LNCAP (cell line): Measurements from ENCODE around the gene TTC24.

ENCODE experiments used
- CTCF ChIP-seq: fragments of 450-650 bp; IDR thresholded peaks from 2 replicates; pipeline ENCODE4 v1.5.1; 2017; ENCODE audit warnings: mild to moderate bottlenecking

Gene TTC24

GRCh38 chr1:156549831-156550230 is 29.7 kb upstream of the TTC24 start:
- no peak for TF ChIP-seq CTCF

- TF ChIP-seq CTCF = no peak
Measured at GRCh38 chr1:156550346-156550745, 29.2 kb upstream of the TTC24 start.

GRCh38 chr1:156551066-156551643 is 28.4 kb upstream of the TTC24 start:
- no peak for TF ChIP-seq CTCF

GRCh38 chr1:156551869-156552268 is 27.7 kb upstream of the TTC24 start:
- TF ChIP-seq CTCF = no peak

GRCh38 chr1:156552518-156552917 is 27.0 kb upstream of the TTC24 start:
- TF ChIP-seq CTCF = no peak

GRCh38 chr1:156553860-156554485 is 25.6 kb upstream of the TTC24 start:
- TF ChIP-seq CTCF = no peak

- TF ChIP-seq CTCF = no peak
Measured at GRCh38 chr1:156554971-156555370, 24.6 kb upstream of the TTC24 start.

GRCh38 chr1:156555715-156556114 is 23.8 kb upstream of the TTC24 start:
- no peak for TF ChIP-seq CTCF
